K562 (cell line): ENCODE measurements around the gene SFMBT2. TPM values are rescaled to one million over a fixed set of nuclear protein-coding genes. Genes with fewer than 3 reads are reported as not detected.

Source experiments
- ATAC-seq: fragments of 200-7000 bp; cut with Tn5 transposase; 3 replicates; pipeline ENCODE4 v1.9.1; 2020; ENCODE audit warnings: moderate library complexity
- BruUV-seq: library from RNA; stranded (reverse); fragments of 400-500 nt; replicated peaks from 2 replicates; lab custom pipeline; 2021; lab: Mats Ljungman, UMichigan
- CTCF ChIA-PET: fragments of 300-600 bp; formaldehyde crosslinking; extraction: SDS; loops from one replicate; lab custom pipeline; 2021; ENCODE audit warnings: low intra/inter-chr PET ratio; lab: Yijun Ruan, JAX
- POLR2A ChIA-PET: fragments of 300-600, 350-650 bp; sonication (Branson Sonifier 250); formaldehyde crosslinking; extraction: SDS; loops from one replicate; lab custom pipeline; 2021; ENCODE audit warnings: antibody characterized with exemption, inconsistent platforms; lab: Yijun Ruan, JAX
- DNase-seq, 4 experiments: peaks; one replicate each; pipeline versions ENCODE4 v3.0.0 to v3.0.0-alpha.2; 2011 to 2018; ENCODE audit warnings: low spot score in 3 of 4, mixed read lengths in 3 of 4; ENCODE audit errors: extremely low read depth in 1 of 4
- FAIRE-seq: peaks from 2 replicates; lab custom pipeline; 2011; peaks lifted over from hg19 to GRCh38; lab: Jason Lieb, UNC
- H2AFZ ChIP-seq: 2 replicates; pipeline ENCODE4 v1.6.0; 2011; ENCODE audit warnings: low read depth, low read length, control low read depth, inconsistent platforms
- H3K27ac ChIP-seq: fragments of 200-600 bp; 3 replicates; pipeline ENCODE4 v1.8.0; 2011; ENCODE audit warnings: low read depth, mild to moderate bottlenecking, control low read depth, inconsistent platforms, low read length, moderate library complexity, mixed read lengths; ENCODE audit errors: extremely low read depth
- H3K27me3 ChIP-seq, 2 experiments: fragments of 300-600 bp in 1 of 2; 2 replicates in 1 of 2; 3 replicates in 1 of 2; pipeline versions ENCODE4 v1.6.0 to v1.8.0; 2011; ENCODE audit warnings: inconsistent platforms in 2 of 2, low read length in 2 of 2, mild to moderate bottlenecking in 1 of 2, mixed read lengths in 1 of 2, moderate library complexity in 1 of 2; ENCODE audit not compliant: control insufficient read depth in 2 of 2, insufficient read depth in 2 of 2
- H3K36me3 ChIP-seq: fragments of 300-600 bp; 3 replicates; pipeline ENCODE4 v1.8.0; 2011; ENCODE audit warnings: mild to moderate bottlenecking, low read length, inconsistent platforms; ENCODE audit not compliant: control insufficient read depth, insufficient read depth
- H3K4me1 ChIP-seq, 2 experiments: fragments of 200-600 bp in 1 of 2; replicated peaks in 1 of 2; 2 replicates in 1 of 2; 3 replicates in 1 of 2; pipeline versions ENCODE4 v1.5.1 to v1.8.0; 2011; ENCODE audit warnings: inconsistent platforms in 2 of 2, low read length in 2 of 2, mild to moderate bottlenecking in 1 of 2, mixed read lengths in 1 of 2, moderate library complexity in 1 of 2; ENCODE audit not compliant: control insufficient read depth in 2 of 2, insufficient read depth in 2 of 2
- H3K4me2 ChIP-seq: 2 replicates; pipeline ENCODE4 v1.6.1; 2011; ENCODE audit warnings: low read length, control low read depth, inconsistent platforms, mixed read lengths; ENCODE audit not compliant: insufficient read depth
- H3K4me3 ChIP-seq: fragments of 200-600 bp; sonication (generic), shearing (Covaris generic); 2 replicates; pipeline ENCODE4 v1.5.1; 2016; ENCODE audit warnings: control low read depth, inconsistent platforms
- H3K79me2 ChIP-seq: fragments of 200-600 bp; 3 replicates; pipeline ENCODE4 v1.8.0; 2011; ENCODE audit warnings: low read length, inconsistent platforms; ENCODE audit not compliant: control insufficient read depth, insufficient read depth
- H3K9ac ChIP-seq, 2 experiments: 2 replicates each; pipeline versions ENCODE4 v1.6.0 to v1.6.1; 2011; ENCODE audit warnings: low read depth in 2 of 2, low read length in 2 of 2, control low read depth in 1 of 2, inconsistent platforms in 1 of 2, mild to moderate bottlenecking in 1 of 2, mixed read lengths in 1 of 2; ENCODE audit not compliant: insufficient read depth in 1 of 2
- H3K9me1 ChIP-seq: one replicate; pipeline ENCODE4 v1.6.0; 2011; ENCODE audit warnings: inconsistent platforms, mild to moderate bottlenecking, low read length, moderate library complexity; ENCODE audit not compliant: control insufficient read depth, insufficient read depth
- H3K9me3 ChIP-seq: replicated peaks from 2 replicates; pipeline ENCODE4 v1.5.1; 2011; ENCODE audit warnings: low read depth, low read length, inconsistent platforms; ENCODE audit not compliant: control insufficient read depth, insufficient read depth
- H4K20me1 ChIP-seq: replicated peaks from 2 replicates; pipeline ENCODE4 v1.6.1; 2011; ENCODE audit warnings: low read length, inconsistent platforms, mixed read lengths; ENCODE audit not compliant: control insufficient read depth, insufficient read depth
- DMBX1 ChIP-seq: fragments of 250-450 bp; sonication (Bioruptor Pico); IDR thresholded peaks from 2 replicates; pipeline ENCODE4 v1.8.0; 2022; ENCODE audit warnings: inconsistent platforms, mild to moderate bottlenecking, moderate library complexity, borderline replicate concordance
- FOXP4 ChIP-seq: sonication (generic); formaldehyde crosslinking; IDR thresholded peaks from 2 replicates; pipeline ENCODE4 v1.8.0; 2022; ENCODE audit warnings: mild to moderate bottlenecking, missing genetic modification reagents, borderline replicate concordance
- JUN ChIP-seq, 2 experiments: sonication (generic) in 1 of 2; formaldehyde crosslinking in 1 of 2; IDR thresholded peaks; 2 replicates each; pipeline versions ENCODE4 v1.6.1 to v1.8.0; 2012 to 2022; ENCODE audit warnings: borderline replicate concordance in 2 of 2, mild to moderate bottlenecking in 2 of 2, improper control_type of control experiment in 1 of 2, low read depth in 1 of 2, low read length in 1 of 2, missing genetic modification reagents in 1 of 2
- NFYB ChIP-seq: IDR thresholded peaks from 2 replicates; pipeline ENCODE4 v1.6.1; 2011; ENCODE audit warnings: mild to moderate bottlenecking, moderate library complexity; ENCODE audit not compliant: insufficient read length; ENCODE audit errors: extremely low read depth
- SAFB ChIP-seq: fragments of 200-400 bp; formaldehyde crosslinking; IDR thresholded peaks from 2 replicates; pipeline ENCODE4 v1.6.1; 2017; ENCODE audit warnings: low read depth, low read length, borderline replicate concordance
- STAT5B ChIP-seq: fragments of 250-450 bp; sonication (Bioruptor Pico); IDR thresholded peaks from 2 replicates; pipeline ENCODE4 v1.8.0; 2021; ENCODE audit warnings: mild to moderate bottlenecking, inconsistent platforms
- ZEB2 ChIP-seq: fragments of 450-650 bp; IDR thresholded peaks from 2 replicates; pipeline ENCODE4 v1.6.1; 2016
- ZNF436 ChIP-seq: fragments of 250-450, 450-650 bp; sonication (Bioruptor Pico); formaldehyde crosslinking; IDR thresholded peaks from 2 replicates; pipeline ENCODE4 v1.7.0; 2020; ENCODE audit warnings: mild to moderate bottlenecking
- ZNF512 ChIP-seq: IDR thresholded peaks from 2 replicates; pipeline ENCODE4 v1.6.1; 2016; ENCODE audit warnings: missing genetic modification characterization, missing compliant biosample characterization
- ZNF717 ChIP-seq: fragments of 250-450 bp; sonication (Bioruptor Pico); IDR thresholded peaks from 2 replicates; pipeline ENCODE4 v1.5.0; 2021
- ZNF780A ChIP-seq: fragments of 250-450 bp; sonication (Bioruptor Pico); IDR thresholded peaks from 2 replicates; pipeline ENCODE4 v1.5.0; 2021; ENCODE audit warnings: mild to moderate bottlenecking
- in situ Hi-C: fragments of 300-500 bp; cut with MboI; formaldehyde crosslinking; loops from 4 replicates; pipeline ENCODE4 v1.15.0; 2018; ENCODE audit warnings: inconsistent platforms, mixed read lengths
- intact Hi-C: fragments of 100-400 bp; cut with micrococcal nuclease; formaldehyde crosslinking; loops from 2 replicates; pipeline ENCODE4 v1.14.2; 2022
- polyA plus RNA-seq, 8 experiments: library from polyadenylated mRNA; depleted of rRNA in 4 of 8; stranded (reverse) in 5 of 8; unstranded in 3 of 8; fragments of >200 nt; fragmentation: Nextera tagmentation in 2 of 8; fragmentation: Illumina TruSeq in 1 of 8; extraction: Ambion mirVana in 2 of 8; extraction: Trizol in 1 of 8; gene quantifications; 2 replicates each; pipeline versions ENCODE4 v1.2.1 to v1.2.3, GENCODE V29; 2011 to 2014; ENCODE audit warnings: inconsistent platforms in 1 of 8, missing spikeins in 1 of 8
- total RNA-seq, 7 experiments: library from RNA; depleted of rRNA in 6 of 7; stranded (reverse); fragments of >200 nt in 6 of 7; fragmentation: Illumina TruSeq in 2 of 7; extraction: Trizol in 2 of 7; gene quantifications; 2 replicates each; pipeline versions ENCODE4 v1.2.1 to v1.2.3, GENCODE V29; 2011 to 2021; ENCODE audit warnings: low replicate concordance in 1 of 7

Gene SFMBT2
- total and polyA plus RNA-seq, 9 of the 15 experiments (the other 6 are each of a cell fraction or from before 2014, with no cell fraction given) = 1.2 to 13.6 (median 7.6) TPM

GRCh38 chr10:7306616-7307015, 104.2 kb downstream of the SFMBT2 start:
- TF ChIP-seq ZNF512 (tag) (no peak), FOXP4 (CRISPR knock-in tag) (no peak), ZNF780A (CRISPR knock-in tag) (no peak), JUN (IDR thresholded peaks at IDR 0.05; ENCODE audit: borderline replicate concordance, low read depth, low read length) (no peak), JUN (CRISPR knock-in tag; IDR thresholded peaks at IDR 0.05; ENCODE audit: borderline replicate concordance) (no peak), ZEB2 (no peak), DMBX1 (CRISPR knock-in tag) (no peak), ZNF717 (no peak), SAFB (no peak), NFYB (no peak), STAT5B (CRISPR knock-in tag) (no peak), ZNF436 (no peak)

More at GRCh38 chr10:7306616-7307015, 104.2 kb downstream of the SFMBT2 start:
- Histone ChIP-seq H2AFZ (no peak overlapping the region), H3K9me3 (no peaks in the 10 kb centered on the region), H3K4me2 (no peak overlapping the region), H4K20me1 (peaks cover under 1% of the 10 kb centered on the region; the same call in 1 of the 2 replicates), H3K27me3 (no peaks in the 10 kb centered on the region), H3K9ac (no peak overlapping the region), H3K4me1 (peaks cover 0 to 5% of the 10 kb centered on the region in 2 experiments; a peak in 1 of 5 replicates), H3K36me3 (no peaks in the 10 kb centered on the region), H3K27ac (no peak overlapping the region), H3K9me1 (no peaks in the 10 kb centered on the region), H3K79me2 (peaks cover 76% of the 10 kb centered on the region), H3K4me3 (no peak overlapping the region)
- ATAC-seq = no peak
- FAIRE-seq = no peak
- intact Hi-C loops (no loop called here), in situ Hi-C loops (no loop called here)
- DNase-seq = no peak
- CTCF ChIA-PET = interaction anchor here (0.7 kb wide), 1 partner anchor 27 kb away, joined by 5 read pairs; no protein-coding TSS in a partner anchor
- no TSS peak for BruUV-seq
- POLR2A ChIA-PET = no interaction called here
